Stimulated activated CD8-positive, alpha-beta memory T cell treated with anti-CD3 and anti-CD28 coated beads, Interleukin-7, amount 100 ng/mL, for 4 hours (primary cell): Measurements from ENCODE around the gene LRRC41.
A peak's percentile ranks its signal among the peaks of the same experiment; 100 is the strongest.
"Not testable (repeated sequence)": the region's sequence is repeated elsewhere in the genome, so short reads cannot be mapped to it uniquely, and the experiment has no call there.

Experiments
- DNase-seq, 2 donors: peaks; one replicate each; pipeline ENCODE4 v3.0.0-alpha.2; 2020; ENCODE audit warnings: low read depth in 2 of 2

The LRRC41 gene

DNA sequence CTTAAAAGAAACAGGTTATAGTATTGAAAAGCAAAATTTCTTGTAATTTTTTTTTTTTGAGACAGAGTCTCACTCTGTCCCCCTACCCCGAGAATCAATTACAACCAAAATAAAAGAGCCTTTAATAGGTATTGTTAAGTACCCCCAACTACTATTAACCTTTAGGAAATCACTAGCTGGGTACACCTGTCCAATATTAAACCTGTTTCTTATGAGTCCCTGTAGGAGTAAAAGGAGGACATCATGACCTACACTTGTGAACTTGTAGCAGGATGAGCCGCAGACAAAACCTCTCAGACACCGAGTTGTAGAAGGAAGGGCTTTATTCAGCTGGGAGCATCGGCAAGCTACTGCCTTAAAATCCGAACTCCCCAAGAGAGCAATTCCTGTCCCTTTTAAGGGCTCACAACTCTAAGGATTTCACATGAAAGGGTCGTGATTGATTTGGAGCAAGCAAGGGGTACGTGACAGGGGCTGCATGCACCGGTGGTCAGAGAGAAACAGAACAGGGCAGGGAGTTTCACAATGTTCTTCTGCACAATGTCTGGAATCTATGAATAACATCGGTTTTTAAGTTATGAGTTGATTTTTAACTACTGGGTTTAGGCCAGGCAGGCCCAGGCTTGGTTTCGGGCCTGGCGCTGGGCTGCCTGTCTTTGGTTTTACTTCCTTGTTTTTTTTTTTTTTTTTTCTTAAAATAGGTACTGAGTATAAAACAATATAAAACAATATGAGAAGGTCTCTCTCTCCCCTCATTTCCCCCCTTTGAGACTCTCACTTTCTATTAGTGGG lies 22.1 kb upstream of the LRRC41 start:
- DNase-seq = not testable (repeated sequence)

DNA sequence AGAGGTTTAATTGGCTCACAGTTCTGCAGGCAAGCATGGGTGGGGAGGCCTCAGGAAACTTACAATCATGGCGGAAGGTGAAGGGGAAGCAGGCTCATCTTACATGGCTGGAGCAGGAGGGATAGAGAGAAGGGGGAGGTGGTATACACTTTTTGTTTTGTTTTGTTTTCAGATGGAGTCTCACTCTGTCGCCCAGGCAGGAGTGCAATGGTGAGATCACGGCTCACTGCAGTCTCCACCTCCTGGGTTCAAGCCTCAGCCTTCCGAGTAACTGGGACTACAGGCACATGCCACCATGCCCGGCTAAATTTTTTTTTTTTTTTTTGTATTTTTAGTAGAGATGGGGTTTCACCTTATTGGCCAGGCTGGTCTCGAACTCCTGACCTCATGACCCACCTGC lies 18.8 kb upstream of the LRRC41 start:
- not testable (repeated sequence) for DNase-seq

DNA sequence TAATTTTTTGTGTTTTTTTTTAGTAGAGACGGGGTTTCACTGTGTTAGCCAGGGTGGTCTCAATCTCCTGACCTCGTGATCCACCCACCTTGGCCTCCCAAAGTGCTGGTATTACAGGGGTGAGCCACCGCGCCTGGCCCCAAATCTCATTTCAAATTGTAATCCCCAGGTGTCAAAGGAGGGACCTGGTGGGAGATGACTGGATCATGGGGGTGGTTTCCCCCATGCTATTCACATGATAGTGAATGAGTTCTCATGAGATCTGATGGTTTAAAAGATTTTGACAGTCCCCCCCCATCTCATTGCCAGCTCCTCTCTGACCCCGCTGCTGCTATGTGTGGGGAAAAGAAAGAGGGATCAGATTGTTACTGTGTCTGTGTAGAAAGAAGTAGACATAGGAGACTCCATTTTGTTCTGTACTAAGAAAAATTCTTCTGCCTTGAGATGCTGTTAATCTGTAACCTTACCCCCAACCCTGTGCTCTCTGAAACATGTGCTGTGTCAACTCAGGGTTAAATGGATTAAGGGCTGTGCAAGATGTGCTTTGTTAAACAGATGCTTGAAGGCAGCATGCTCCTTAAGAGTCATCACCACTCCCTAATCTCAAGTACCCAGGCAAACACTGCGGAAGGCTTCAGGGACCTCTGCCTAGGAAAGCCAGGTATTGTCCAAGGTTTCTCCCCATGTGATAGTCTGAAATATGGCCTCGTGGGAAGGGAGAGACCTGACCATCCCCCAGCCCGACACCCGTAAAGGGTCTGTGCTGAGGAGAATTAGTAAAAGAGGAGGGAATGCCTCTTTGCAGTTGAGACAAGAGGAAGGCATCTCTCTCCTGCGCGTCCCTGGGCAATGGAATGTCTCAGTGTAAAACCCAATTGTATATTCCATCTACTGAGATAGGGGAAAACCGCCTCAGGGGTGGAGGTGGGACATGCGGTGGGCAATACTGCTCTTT lies 16.8 kb upstream of the LRRC41 start:
- DNase-seq = not testable (repeated sequence)

DNA sequence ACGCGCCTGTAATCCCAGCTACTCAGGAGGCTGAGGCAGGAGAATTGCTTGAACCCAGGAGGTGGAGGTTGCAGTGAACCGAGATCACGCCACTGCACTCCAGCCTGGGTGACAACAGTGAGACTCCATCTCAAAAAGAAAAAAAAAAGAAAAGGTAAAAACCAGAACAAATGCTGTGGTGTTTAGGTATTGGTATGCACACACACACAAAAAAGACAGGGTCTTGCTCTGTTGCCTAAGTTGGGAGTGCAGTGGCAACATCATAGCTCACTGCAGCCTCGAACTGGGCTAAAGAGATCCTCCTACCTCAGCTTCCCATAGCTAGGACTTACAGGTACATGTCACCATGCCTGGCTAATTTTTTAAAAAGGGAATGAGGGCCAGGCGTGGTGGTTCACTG lies 15.9 kb upstream of the LRRC41 start:
- not testable (repeated sequence) for DNase-seq

DNA sequence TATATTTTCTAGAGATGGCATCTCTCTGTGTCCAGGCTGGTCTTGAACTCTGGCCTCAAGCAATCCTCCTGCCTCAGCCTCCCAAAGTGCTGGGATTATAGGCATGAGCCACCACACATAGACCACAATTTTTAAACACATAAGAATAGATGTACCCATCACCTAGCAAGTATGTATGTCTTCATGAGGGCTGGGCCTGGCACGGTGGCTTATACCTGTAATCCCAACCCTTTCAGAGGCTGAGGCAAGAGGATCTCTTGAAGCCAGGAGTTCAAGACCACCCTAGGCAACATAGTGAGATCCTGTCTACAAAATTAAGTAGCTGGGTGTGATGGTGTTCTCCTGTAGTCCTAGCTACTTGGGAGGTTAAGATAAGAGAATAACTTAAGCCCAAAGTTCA lies 13.9 kb upstream of the LRRC41 start:
- DNase-seq = no peak

DNA sequence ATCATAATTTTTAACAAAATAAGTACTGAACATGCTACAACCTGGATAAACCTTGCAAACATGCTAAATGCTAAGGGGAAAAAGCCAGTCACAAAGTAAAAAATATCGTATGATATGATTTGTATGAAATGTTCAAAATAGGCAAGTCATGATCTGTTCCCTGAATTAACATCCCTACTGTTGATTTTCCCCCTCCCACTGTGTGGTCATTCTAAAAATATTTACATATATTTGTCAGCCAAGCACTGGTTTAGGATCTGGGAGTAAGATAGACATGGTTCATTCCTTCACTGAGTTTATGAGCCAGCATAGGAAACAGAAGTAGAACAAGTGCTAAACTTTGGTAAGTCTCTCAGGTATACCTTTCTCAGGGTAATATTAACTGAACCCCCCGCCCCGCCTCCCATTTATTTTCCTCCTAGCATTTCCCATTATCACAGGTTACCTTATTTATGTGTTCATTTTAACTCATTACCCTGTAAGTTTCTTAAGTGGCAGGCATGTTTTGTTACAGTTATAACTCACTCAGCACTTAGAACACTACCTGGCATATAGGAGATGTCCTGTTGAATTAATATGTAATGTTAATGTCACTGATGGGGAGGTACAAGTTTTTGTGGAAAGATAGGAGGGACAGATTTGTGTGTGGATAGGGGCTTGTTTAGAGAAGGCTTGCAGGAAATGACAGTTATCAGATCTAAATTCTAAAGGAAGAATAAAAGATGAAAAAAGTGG lies 12.4 kb upstream of the LRRC41 start:
- DNase-seq = no peak

DNA sequence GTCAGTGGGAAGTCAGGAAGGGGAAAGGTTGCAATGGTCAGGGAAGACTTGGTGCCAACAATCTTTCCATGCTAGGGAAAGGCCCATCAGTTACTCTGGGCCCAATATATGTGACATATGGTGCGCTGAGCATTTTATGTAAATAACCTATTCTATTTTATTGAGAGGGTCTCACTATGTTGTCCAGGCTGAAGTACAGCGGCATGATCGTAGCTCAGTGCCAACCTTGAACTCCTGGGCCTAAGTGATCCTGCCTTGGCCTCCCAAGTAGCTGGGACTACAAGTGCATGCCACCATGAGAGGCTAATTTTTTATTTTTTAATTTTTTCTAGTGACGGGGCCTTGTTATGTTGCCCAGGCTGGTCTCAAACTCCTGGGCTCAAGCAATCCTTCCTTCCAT lies 6.9 kb upstream of the LRRC41 start:
- no peak for DNase-seq

DNA sequence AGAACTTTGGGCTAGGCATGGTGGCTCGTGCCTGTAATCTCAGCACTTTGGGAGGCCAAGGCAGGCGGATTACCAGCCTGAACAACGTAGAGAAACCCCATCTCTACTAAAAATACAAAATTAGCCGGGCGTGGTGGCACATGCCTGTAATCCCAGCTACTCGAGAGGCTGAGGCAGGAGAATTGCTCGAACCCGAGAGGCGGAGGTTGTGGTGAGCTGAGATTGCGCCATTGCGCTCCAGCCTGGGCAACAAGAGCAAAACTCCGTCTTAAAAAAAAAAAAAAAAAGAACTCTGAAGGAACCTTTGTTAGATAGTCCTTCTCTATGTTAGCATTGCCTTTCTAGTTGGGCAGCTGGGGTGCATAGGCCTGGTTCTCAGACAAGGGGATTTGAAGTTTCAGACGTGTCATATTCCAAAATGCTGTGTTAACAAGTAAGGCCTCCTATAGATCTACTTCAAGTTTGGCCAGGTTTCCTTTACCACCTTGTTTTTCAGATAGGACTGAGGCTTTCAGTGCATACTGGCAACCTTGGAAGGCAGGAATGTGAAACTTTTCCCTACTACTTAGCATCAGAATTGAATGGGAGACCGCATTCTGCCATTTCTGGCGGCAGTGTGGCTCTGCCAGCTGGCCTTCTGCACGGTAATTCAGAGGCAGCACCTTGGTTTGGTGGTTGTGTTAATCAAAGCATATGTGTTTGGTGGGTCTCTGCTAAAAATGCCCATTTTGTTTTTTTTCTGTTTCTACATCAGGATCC lies 6.2 kb upstream of the LRRC41 start:
- DNase-seq = no peak

DNA sequence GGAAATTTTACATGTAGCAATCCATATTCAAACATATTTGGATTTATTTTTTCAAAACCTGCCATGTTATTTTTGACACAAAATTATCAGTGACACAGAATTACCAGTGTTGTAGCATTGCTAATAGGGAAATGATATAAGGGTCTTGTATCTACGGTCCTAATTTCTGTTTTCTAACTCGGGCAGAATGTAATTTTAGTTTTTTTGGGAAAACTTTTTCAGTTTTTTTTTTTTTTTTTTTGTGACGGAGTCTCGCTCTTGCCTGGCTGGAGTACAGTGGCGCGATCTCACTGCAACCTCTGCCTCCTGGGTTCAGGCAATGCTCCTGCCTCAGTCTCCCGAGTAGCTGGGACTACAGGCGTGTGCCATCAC lies 2.7 kb upstream of the LRRC41 start:
- no peak for DNase-seq

DNA sequence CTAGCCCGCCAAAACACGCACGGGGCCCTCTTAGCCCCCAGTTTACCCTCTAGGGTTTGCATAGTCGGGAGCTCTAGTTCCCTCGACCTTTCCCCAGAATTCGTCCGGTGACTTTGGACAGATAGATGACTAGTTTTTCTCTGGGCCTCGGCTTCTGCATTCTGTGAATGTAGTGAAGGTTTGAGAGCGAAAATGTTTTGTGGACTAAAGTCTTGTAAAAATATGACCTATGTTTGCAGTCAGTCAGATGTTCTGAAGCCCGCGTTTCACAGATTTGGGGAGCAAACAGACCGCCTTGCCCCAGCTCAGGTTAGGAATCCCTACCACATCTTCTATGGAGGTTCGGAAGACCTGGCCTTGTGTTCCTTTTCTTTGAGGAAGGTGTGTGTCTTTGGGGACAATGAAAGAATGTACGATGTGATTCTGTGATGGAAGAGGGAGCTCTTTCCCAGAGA lies 483 bp upstream of the LRRC41 start:
- no peak for DNase-seq

DNA sequence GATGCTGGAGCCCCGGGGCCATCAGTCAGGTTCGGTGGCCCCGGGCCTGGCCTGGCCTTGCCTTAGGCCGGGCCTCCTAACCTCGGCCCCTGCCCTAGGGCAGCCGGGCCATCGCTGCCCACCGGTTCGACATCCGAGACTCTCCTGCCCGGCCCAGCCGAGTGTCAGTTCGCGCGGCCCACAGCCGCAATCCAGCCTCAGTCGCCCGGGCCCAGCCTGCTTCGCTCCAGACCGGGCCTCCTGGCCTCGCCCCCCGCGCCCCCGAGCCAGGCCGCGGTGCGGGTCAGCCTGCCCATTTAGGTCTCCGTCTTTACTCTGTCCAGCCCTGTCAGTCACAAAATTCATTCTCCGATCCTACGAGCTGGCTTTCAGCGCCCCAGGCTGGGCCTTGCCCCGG lies 777 bp downstream of the LRRC41 start:
- DNase-seq = peak in 1 of 2 donors; percentile 28

DNA sequence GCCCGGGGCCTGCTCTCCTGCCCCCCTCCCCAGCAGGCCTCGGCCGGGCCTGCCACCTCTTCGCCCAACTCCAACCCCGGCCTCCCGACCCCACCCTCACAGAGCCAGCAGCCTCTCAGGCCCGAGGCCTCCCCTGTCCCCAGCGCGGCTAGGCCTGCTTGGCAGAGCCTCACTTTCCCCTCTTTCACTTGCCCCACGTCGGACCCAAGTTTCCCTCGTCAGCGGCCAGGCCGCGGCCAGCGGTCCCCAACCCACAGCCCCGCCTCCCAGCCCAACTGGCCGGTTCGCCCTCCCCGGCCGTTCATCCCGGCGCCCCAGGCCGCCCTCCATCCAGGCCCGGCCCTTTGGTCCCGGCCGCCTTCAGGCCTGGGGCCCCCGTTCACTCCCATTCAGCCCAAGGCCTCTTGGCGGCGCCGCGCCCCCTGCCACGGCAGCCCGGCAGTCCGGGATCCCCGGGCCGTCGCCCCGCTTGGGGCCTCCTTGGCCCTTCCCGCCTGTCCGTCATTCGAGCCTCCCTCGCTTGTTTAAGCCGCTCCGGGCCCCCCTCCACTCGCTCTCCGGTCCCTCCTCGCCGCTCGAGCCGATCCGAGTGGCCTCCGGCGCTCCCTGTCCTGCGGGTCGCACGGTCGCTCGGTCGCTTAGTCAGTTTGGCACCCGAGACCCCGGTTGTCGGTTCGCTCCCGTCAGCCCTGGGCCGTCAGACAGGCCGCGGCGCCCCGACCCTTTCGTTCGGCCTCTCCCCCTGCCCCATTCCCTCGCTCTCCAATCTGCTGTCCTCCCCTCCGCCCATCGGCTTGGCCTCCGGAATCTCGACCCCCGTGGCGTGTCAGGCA lies 1.4 kb downstream of the LRRC41 start:
- peak; percentile 5 to 41 for DNase-seq

DNA sequence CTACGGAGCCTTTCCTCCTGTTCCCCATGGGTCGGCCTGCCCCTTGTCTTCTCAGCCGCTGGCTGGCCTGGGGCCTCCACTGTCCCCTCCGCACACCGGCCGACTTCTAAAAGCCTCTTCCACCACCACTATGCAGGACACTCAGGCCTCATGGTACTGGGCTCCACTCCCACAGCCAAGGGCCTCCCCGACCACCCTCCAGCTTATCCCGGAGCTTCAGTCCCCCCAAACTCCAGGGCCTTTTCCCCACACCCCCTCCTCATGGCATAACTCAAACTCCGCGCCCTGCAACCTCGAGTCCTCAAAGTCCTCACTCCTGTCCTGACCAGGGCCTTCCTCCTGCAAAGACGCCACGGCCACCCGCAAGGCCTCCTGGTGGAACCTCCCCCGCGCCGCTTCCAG lies 2.0 kb downstream of the LRRC41 start:
- no peak for DNase-seq

DNA sequence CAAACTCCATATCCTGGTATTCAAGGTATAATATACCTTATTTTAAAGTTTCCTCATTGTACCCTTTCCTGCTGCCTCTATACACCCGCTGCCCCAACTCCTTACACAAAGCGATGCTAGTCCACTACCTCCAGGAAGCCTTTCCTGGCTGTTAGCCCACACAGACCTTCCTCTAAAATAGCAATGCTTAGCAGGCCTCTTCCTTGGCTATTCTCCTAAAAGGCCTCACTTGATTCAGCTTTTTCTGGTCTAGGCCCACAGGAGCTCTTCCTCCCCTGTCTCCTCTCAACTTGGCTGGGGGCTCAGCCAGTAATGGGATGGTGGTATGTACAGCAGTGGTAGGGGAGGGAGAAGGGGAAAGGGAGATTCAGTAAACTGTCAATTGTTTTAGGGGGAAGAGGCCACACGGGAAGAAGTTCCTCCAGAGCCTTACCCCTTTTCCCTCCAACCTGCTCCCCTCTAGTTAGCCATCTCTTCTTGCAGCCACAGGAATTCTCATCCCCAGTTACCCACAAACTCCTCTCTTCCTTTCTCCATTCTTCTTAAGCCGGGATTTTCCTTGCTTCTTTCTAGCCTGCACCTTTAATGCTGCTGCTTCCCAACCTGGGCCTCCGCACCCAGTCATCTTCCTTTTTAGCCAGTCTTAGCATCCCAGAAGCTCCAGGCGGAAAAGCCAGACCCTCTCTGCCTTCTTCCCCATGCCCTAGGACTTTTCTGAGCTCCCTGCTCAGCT lies 2.6 kb downstream of the LRRC41 start:
- no peak for DNase-seq

DNA sequence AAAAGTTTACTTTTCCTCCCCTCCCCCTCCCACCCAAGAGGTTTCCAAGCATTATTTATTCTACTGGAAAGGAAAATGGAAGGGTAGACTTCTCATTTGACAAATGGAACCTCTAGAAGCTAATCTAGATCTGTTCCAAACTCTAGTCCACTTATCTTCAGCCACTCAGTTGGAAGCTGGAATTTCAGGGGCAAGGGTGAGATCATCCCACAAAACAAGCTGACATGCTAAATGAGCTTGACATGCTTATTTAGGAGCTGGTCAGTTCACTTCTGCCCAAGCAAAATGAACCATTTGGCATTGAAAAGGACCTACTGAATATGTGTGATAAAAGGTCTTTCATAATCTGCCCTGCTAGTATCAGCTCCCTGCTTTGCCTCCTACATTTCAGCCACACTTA lies 5.0 kb downstream of the LRRC41 start:
- DNase-seq = no peak

DNA sequence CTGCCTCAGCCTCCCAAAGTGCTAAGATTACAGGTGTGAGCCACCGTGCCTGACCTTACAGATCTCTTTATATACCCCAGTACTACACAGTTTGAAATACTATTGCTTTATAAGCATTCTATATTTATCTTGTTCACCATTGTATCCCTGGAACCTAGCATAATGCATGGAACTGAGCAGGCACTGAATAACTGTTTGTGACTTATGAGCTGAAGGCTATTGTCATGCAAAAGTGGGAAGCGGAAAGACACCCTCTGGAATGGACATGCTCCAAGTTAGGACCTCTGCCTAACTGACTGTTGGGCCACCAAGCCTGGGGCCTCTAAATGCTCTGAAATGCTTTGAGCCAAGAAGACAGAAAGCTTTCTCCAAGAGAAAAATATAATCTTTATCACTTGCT lies 8.1 kb downstream of the LRRC41 start:
- no peak for DNase-seq

DNA sequence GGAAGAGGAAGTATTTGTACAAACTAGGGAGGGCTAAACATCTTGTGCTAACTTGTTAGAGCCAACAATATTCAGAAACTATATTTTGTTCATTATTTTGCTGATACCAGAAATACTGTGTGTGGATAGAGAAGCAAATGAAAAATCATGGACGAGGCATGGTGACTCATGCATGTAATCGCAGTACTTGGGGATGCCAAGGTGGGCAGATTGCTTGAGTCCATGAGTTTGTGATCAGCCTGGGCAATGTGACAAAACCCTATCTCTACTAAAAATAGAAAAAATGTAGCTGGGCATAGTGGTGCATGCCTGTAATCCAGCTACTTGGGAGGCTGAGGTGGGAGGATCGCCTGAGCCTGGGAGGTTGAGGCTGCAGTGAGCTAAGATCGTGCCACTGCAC lies 13.4 kb downstream of the LRRC41 start:
- no peak for DNase-seq

DNA sequence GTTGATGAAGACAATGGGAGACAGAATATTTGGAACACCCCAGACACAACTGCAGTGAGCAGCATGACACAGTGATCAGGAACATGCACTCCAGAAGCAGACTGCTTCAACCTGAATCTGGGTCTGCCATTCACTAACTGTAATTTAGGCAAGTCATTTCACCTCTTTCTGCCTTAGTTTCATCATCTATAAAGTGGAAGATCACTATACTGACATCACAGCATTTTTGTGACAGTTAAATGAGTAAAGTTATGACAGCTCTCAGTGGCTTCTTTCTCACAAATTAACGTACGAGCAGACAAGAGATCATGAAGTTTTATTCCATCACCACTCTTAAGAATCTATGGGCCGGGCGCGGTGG lies 14.3 kb downstream of the LRRC41 start:
- no peak for DNase-seq

DNA sequence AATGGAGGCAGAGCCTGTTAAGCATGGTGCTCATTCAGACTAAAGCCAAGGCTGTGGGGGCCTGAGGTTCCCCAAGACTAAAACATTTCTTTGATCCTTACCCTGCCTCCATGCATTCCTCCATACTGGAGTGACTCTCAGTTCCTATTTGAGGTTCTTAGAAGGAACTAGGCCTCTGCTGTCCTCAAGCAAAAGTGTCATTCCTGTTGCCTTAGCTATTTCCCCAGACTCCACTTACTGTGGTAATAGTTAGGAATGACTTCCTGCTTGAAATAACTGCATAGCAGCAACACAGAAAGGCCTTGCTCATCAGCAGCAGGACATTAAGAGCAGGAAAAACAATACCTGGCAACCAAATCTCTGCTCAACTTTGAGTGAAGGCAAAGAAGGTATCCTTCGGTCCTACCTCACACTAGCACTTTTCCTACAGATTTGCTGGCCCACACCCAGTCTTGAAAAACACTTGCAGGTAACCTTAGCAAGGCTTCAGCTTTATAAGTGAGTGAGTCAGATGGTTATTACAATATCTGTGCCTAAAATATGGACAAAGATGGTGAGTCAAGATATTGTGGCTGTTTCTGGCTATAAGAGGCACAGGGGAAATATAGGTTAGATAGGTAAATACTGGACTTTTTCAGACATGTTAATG lies 14.8 kb downstream of the LRRC41 start:
- DNase-seq = no peak
